WERI-Rb-1 (cell line): Measurements from ENCODE around the gene GFOD1.

Experiments
- DNase-seq: peaks from one replicate; pipeline ENCODE4 v3.0.0-alpha.2; 2020
- H3K27ac ChIP-seq: fragments of 250-450 bp; sonication (Bioruptor Pico); 2 replicates; pipeline ENCODE4 v1.5.1; 2020; ENCODE audit warnings: mild to moderate bottlenecking, moderate library complexity
- H3K27me3 ChIP-seq: fragments of 250-450 bp; sonication (Bioruptor Pico); 2 replicates; pipeline ENCODE4 v1.5.1; 2021; ENCODE audit warnings: mild to moderate bottlenecking, low read depth, moderate library complexity; ENCODE audit not compliant: insufficient read depth, severe bottlenecking
- H3K36me3 ChIP-seq: fragments of 250-450 bp; sonication (Bioruptor Pico); 2 replicates; pipeline ENCODE4 v1.5.1; 2020; ENCODE audit warnings: mild to moderate bottlenecking, moderate library complexity
- H3K4me3 ChIP-seq: 2 replicates; pipeline ENCODE4 v1.5.1; 2011; ENCODE audit warnings: low read depth, mild to moderate bottlenecking, control low read depth, low read length
- H3K9me3 ChIP-seq: fragments of 250-450 bp; sonication (Bioruptor Pico); 2 replicates; pipeline ENCODE4 v1.5.1; 2021; ENCODE audit warnings: mild to moderate bottlenecking, moderate library complexity; ENCODE audit not compliant: severe bottlenecking
- TF ChIP-seq, protein P1 (sequence below): IDR thresholded peaks from 2 replicates; pipeline ENCODE4 v1.5.1; 2011; ENCODE audit warnings: low read depth, mild to moderate bottlenecking, control low read depth, inconsistent platforms, low read length

GFOD1 gene

DNA sequence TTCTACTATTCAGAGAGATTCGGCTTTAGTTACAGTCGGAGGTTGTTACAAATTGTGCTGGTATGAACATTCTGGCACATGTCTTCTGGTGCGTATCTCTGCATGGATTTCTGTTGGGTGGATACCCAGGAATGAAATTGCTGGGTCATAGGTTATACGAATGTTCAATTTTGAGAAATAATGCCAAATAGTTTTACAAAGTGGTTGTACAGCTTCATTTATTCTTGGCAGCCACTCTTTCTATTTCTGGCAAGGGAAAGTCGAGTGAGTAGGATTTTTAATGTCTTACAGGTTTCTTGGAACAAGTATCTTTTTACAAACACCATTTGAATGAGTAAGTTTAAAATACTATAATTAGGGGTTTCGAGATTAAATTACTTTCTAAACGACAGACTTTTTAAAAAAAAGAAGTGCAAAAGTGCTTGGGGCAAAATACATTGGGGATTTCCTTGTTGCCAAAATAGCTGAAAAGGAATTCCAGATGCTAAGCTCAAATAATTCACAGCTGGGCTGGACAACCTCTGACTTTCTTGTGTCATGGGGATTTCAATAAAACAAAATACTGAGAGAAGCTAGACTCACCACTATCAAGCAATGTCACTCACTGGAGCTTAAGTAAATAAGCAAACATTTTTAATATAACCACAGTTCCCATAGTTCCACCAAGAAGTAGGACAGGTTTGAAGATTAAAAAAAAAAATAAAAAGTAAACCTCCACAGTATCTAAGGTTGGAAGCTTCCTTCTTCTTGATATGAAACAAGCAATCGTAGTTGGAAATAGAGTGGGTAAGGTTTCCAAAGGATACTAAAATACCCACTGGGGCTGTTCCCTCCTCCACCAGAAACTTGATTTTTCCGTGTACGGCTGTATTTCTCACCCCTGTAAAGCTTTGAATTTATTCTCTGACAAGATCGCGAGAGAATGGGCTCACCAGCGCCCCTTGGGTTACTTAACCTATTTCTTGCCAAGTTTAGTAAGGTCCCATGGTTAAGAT lies 21.6 kb upstream of the GFOD1 start:
- no peak overlapping the region for H3K27ac ChIP-seq
- TF ChIP-seq, protein P1, sequence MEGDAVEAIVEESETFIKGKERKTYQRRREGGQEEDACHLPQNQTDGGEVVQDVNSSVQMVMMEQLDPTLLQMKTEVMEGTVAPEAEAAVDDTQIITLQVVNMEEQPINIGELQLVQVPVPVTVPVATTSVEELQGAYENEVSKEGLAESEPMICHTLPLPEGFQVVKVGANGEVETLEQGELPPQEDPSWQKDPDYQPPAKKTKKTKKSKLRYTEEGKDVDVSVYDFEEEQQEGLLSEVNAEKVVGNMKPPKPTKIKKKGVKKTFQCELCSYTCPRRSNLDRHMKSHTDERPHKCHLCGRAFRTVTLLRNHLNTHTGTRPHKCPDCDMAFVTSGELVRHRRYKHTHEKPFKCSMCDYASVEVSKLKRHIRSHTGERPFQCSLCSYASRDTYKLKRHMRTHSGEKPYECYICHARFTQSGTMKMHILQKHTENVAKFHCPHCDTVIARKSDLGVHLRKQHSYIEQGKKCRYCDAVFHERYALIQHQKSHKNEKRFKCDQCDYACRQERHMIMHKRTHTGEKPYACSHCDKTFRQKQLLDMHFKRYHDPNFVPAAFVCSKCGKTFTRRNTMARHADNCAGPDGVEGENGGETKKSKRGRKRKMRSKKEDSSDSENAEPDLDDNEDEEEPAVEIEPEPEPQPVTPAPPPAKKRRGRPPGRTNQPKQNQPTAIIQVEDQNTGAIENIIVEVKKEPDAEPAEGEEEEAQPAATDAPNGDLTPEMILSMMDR, result no peak
- H3K27me3 ChIP-seq, result no peaks in the 10 kb centered on the region
- no peak overlapping the region for H3K4me3 ChIP-seq
- no peak for DNase-seq
- no peaks in the 10 kb centered on the region for H3K36me3 ChIP-seq
- H3K9me3 ChIP-seq, result peaks cover 3% of the 10 kb centered on the region

DNA sequence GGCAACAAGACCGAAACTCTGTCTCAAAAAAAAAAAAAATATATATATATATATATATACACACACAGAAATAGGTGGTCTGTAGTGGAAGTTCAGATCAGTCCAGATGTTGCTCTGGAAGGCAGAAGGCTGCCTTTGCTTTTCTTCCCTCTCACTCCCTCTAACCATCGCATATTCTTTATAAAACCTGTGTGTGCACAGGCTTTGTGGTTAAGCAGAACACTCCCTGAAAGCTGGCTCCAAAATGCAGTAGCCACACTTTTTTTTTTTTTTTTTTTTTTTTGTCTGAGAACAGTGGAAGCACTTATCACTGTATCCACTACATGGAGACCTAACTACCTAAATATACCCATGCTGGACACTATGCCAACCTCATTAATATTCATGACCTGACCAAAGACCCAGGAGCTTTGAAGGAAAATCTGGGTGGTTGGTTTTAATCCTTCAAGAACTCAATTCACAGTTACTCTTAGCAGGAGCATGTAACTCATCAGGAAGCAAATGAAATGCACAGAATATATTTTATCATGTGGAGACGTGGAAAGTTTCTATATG lies 20.0 kb upstream of the GFOD1 start:
- Histone ChIP-seq H3K36me3 (no peaks in the 10 kb centered on the region), H3K27ac (no peak overlapping the region), H3K4me3 (no peak overlapping the region), H3K9me3 (peaks cover 3% of the 10 kb centered on the region), H3K27me3 (no peaks in the 10 kb centered on the region)
- DNase-seq, result no peak
- TF ChIP-seq, protein P1, result no peak

DNA sequence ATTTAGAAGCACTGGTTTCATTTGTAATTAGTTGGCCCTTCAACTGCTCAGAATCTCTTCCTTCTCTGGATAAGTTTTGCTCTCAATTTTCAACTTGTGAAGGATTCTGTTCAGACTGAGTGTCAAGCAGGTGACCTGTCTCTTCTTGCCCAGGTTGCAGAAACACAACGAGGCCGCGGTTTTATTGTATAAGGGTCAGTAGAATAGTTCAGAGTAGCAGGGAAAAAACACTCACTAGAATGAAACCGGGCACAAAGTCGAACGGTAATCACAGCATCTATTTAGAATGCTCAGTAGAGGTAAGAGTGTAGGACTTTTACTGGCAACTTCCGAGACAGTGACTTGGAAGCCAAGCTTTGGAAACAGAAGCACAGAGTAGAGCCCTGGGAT lies 17.9 kb upstream of the GFOD1 start:
- no peaks in the 10 kb centered on the region for H3K27me3 ChIP-seq
- no peak for DNase-seq
- no peak overlapping the region for H3K4me3 ChIP-seq
- no peaks in the 10 kb centered on the region for H3K36me3 ChIP-seq
- no peaks in the 10 kb centered on the region for H3K9me3 ChIP-seq
- TF ChIP-seq, protein P1, result no peak
- H3K27ac ChIP-seq, result no peak overlapping the region

DNA sequence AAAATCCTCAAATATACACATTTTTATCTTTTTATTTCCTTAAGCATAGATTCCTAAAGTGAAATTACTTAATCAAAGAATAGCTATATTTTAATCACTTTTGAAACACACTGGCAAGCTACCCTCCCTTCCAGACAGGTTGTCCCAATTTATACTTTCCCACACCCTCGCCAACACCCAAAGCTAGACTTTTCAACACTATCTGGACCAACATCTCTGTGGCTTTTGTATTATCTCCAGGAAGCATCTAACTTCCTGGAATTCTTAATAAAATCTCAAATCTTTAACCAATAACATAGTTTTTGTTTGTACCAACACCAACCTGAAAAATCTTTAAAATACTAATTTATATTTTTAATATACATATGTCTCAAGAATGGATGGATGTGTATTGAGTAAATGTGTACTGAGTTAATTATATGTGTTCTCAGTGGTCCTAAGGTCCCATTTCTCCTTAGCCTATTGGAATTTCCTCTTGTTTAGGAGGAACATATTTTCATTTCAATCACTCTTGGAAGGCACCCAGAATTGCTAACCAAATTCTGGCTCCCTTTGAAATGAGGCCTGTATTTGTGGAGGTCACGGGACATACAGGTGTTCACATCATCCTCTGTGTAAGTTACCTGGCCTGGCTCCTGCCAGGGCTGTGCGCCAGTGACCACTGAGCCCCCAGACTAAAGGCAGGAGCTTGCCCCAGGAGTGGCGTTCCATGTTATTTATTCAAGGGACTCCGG lies 17.4 kb upstream of the GFOD1 start:
- H3K27ac ChIP-seq, result no peak overlapping the region
- no peak for DNase-seq
- TF ChIP-seq, protein P1, result no peak
- H3K4me3 ChIP-seq, result no peak overlapping the region
- H3K9me3 ChIP-seq, result no peaks in the 10 kb centered on the region
- H3K36me3 ChIP-seq, result no peaks in the 10 kb centered on the region
- no peaks in the 10 kb centered on the region for H3K27me3 ChIP-seq

DNA sequence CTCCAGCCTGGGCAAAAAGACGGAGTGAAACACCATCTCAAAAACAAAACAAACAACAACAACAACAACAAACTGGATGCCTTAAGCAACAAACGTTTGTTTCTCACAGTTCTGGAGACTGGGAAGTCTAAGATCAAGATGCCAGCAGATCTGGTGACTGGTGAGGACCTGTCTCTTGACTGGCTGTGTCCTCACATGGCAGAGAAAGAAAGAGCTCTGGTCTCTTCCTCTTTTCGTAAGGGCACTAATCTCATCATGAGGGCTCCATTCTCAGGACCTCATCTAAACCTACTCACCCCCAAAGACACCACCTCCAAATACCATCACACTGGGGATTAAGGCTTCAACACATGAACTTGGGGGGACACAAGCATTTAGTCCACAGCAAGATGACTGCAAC lies 13.5 kb upstream of the GFOD1 start:
- Histone ChIP-seq H3K4me3 (no peak overlapping the region), H3K9me3 (no peaks in the 10 kb centered on the region), H3K27ac (no peak overlapping the region), H3K36me3 (no peaks in the 10 kb centered on the region), H3K27me3 (no peaks in the 10 kb centered on the region)
- DNase-seq, result no peak
- TF ChIP-seq, protein P1, result no peak
